ENCODE results near the gene PPP3CB.

Gene PPP3CB

DNA sequence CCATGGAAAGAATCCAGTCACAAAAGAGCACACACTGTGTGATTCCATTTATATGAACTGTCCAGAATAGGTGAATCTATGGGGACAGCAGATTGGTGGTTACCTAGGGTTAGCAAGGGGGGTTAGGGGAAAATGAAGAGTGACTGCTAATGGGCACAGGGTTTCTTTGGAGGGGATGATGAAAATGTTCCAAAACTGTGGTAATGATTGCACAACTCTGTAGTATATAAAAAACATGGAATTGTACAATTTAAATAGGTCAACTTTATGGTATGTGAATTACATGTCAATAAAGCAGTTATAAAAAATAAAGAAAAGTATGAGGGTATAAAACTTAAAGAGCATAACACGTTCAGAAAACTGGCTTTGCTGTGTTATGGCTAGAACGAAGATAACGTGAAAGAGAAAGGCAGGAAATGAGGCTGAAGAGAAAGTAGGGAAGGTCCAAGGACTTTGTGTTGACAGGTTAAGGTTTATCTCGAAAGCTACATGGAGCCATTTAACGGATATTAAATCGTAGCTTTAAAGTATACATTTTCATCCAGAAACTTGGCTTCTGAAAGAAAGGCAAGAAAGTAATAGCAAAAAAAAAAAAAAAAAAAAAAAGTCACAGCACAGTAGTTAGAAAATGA is 36.0 kb downstream of the PPP3CB start:
- no peak overlapping the region for H3K27ac Mint-ChIP-seq
- no peak for DNase-seq
- peaks cover 53% of the 10 kb centered on the region for H3K36me3 Mint-ChIP-seq (ENCODE audit: low read depth)
- no peak overlapping the region for H3K4me3 Mint-ChIP-seq
- H3K27me3 Mint-ChIP-seq: no peaks in the 10 kb centered on the region
- H3K9me3 Mint-ChIP-seq: no peaks in the 10 kb centered on the region
- H3K4me1 Mint-ChIP-seq (ENCODE audit: low read depth): no peaks in the 10 kb centered on the region

DNA sequence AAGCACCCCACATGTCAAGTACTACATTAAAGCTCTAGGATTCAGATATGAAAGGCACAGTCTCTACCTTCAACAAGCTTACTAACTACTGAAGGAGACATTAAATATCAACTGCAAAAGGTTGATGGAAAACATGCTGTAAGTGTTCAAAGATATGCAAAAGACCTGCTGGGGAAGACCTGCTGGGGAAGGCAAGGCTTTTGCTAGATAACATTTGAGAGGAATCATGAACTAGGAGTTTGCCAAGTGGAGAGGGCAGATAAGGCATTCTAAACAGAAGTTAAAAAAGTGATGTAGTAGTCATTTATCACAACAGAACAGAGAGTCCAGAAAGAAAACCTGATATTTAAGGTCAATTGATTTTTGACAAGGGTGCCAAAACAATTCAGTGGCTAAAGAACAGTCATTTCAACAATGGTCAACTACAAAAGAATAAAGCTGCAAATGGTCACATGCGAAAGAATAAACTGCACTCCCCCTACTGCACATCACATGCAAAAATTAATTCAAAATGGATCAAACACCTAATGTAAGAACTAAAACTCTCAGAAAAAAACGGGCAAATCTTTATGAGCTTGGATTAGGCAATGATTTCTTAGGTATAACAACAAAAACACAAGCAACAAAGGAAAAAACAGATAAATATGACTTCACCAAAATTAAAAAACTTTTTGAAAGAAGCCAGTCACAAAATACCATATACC is 39.5 kb downstream of the PPP3CB start:
- Mint-ChIP-seq H3K27ac (no peak overlapping the region), H3K27me3 (no peaks in the 10 kb centered on the region), H3K9me3 (no peaks in the 10 kb centered on the region), H3K4me1 (ENCODE audit: low read depth) (no peaks in the 10 kb centered on the region), H3K4me3 (no peak overlapping the region), H3K36me3 (ENCODE audit: low read depth) (peaks cover 53% of the 10 kb centered on the region)
- no peak for DNase-seq

DNA sequence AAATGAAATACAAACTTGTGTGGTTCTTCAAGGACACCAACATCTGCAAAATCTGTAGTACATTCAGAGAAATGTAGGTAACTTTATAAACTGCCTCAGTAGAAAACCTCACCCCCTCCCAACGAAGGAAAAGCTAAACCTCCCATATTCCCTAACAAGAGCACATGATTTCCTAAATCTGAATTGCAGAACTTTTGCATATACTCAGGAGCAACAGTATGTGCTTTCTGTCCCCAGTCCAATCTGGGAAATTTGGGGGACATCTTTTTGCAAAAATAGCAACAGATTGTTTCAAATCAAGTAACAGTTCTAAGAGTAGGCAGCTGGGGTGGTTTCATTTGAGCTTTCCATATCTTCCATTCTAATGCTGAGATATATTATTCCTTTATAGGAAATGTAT is 46.7 kb downstream of the PPP3CB start:
- Mint-ChIP-seq H3K27me3 (no peaks in the 10 kb centered on the region), H3K27ac (no peak overlapping the region)

DNA sequence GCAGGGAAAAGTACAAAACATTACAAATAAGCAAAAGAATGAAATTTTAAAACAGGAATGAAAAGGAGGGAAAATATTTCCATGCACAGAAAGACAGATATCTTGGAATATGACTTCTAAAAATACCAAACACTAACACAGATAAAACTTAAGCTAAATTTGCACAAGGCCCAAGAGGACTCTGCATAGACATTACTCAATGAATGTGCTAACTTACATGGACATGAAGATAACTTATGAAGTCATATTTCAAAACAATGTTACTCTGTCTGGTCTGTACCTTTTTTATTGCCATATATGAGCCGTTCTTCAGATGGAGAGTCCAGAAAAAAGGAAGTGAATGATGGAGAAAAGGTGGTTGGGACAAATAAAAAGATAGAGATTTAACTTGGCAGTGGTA is 47.4 kb downstream of the PPP3CB start:
- H3K27me3 Mint-ChIP-seq: no peaks in the 10 kb centered on the region
- no peak overlapping the region for H3K4me3 Mint-ChIP-seq
- H3K9me3 Mint-ChIP-seq: no peaks in the 10 kb centered on the region
- peaks cover 52% of the 10 kb centered on the region for H3K36me3 Mint-ChIP-seq (ENCODE audit: low read depth)
- DNase-seq: no peak
- no peaks in the 10 kb centered on the region for H3K4me1 Mint-ChIP-seq (ENCODE audit: low read depth)
- H3K27ac Mint-ChIP-seq: no peak overlapping the region

More for the DNA sequence above, 46.7 kb downstream of the PPP3CB start:
- Mint-ChIP-seq H3K4me3 (no peak overlapping the region), H3K4me1 (ENCODE audit: low read depth) (no peaks in the 10 kb centered on the region), H3K9me3 (no peaks in the 10 kb centered on the region), H3K36me3 (ENCODE audit: low read depth) (peaks cover 52% of the 10 kb centered on the region)
- DNase-seq: no peak

DNA sequence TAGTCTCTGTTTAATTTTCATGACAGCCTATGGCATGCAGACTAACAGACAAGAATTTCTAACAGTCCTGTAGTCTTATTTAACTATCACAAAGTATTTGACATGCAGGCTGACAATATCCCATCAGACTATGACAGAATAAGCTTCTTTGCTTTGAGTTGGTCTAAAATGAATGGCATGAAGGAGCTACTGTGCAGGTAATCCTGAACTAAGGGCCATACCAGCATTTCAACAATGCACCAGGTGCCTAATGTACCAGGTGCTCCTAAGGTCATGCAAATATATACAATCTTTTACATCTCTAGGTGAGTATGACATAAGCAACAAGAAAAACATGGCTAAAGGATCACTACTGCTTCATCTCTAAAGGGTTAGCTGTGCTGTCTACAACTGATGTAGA is 48.9 kb downstream of the PPP3CB start:
- Mint-ChIP-seq H3K4me1 (ENCODE audit: low read depth) (no peaks in the 10 kb centered on the region), H3K9me3 (no peaks in the 10 kb centered on the region), H3K27ac (no peak overlapping the region), H3K27me3 (no peaks in the 10 kb centered on the region), H3K4me3 (no peak overlapping the region), H3K36me3 (ENCODE audit: low read depth) (peaks cover 46% of the 10 kb centered on the region)
- DNase-seq: no peak

DNA sequence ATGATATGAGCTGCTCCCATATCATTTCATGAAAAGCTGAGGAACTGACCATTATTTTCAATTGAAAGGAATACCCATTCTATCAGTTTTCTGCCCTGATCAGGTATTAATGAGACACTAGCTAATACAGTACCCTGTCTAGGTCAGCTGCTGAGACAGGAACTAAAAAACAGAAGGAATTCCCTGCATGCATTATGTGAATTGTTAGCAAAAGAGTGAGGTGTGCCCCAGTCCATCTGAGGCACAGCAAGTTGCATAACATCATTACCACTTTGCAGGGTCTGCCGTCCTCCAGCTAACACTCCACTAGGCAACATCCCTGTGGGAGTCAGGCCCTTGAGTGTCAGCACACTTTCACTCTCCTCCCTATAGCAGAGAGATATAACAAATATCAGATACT is 51.4 kb downstream of the PPP3CB start:
- Mint-ChIP-seq H3K36me3 (ENCODE audit: low read depth) (peaks cover 59% of the 10 kb centered on the region), H3K27me3 (no peaks in the 10 kb centered on the region), H3K4me3 (no peak overlapping the region), H3K4me1 (ENCODE audit: low read depth) (peaks cover 7% of the 10 kb centered on the region), H3K27ac (no peak overlapping the region), H3K9me3 (no peaks in the 10 kb centered on the region)
- DNase-seq: no peak

DNA sequence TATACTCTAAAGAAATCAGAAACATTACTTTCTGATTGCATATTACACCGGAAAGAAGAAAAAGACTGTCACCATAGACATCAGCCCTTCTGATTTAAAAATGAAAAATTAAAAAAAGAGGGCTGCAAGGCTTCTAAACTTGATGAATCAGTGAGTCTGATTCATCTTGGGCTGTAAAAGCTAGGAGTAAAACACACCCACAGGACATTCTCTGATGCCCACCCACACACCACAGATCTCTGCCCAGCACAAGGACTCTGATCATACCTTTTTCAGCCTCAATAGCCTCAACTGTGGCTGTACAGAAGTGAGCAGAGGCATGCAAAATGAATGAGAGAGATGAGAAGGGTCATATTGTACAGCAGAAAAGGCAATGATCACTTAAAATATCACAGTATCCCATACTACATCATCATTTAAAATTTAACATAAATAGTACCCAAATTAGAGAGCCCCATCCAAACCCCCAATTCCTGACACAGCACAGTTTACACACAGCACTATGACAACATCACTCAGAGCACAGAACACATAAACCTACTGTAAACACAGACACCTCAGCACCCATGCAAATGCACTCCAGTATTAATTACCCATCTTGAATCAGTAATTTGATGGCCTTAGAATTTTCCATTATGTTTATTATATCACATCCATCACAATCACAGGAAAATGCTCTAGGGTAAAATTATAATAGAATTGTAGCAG is 56.1 kb downstream of the PPP3CB start:
- no peak for DNase-seq
- H3K36me3 Mint-ChIP-seq (ENCODE audit: low read depth): peaks cover 62% of the 10 kb centered on the region
- no peaks in the 10 kb centered on the region for H3K9me3 Mint-ChIP-seq
- no peaks in the 10 kb centered on the region for H3K27me3 Mint-ChIP-seq
- H3K4me1 Mint-ChIP-seq (ENCODE audit: low read depth): peaks cover 15% of the 10 kb centered on the region
- no peak overlapping the region for H3K4me3 Mint-ChIP-seq
- H3K27ac Mint-ChIP-seq: peak overlapping the region; percentile 78

DNA sequence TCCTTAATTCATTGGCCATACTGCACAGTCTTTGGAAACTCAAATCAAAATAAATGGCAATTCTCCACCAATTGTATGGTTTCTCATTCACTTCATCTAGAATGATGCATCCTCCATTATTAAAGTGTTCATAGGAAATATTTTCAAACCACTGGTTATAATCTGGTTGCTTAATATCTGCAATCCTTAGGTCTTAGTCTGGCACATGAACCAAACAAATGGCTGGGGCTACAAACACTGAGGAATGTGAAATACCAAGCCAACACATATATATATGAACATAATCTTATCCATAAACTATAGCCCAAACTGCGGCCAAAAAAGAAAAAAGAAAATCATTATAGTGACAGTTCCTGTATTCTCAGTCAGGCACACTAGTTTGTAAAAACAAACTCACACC is 56.8 kb downstream of the PPP3CB start:
- Mint-ChIP-seq H3K4me1 (ENCODE audit: low read depth) (peaks cover 18% of the 10 kb centered on the region), H3K27me3 (no peaks in the 10 kb centered on the region)

DNA sequence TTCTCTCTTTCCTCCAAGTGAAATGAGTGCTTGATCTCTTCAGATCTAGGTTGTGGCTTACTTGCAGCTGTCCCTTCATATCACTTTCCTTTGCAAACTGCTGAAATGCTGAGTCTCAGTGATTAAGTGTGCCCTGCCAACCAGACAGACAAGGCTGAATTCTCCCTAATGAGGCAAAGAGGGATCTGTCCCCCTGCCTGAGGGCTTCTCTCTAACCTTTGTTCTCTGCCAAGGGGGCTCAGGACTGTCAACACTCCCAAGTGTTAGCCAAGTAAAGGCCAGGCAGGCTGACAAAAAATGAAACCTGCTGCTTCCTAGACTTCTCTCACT is 62.3 kb downstream of the PPP3CB start, which contains the start of gene MSS51:
TSS of gene MSS51 (minus strand) at position 24 of the 330 bp plus-strand sequence. CDS start 5,277 bp downstream, outside the sequence.
- peaks cover 39% of the 10 kb centered on the region for H3K36me3 Mint-ChIP-seq (ENCODE audit: low read depth)
- H3K27me3 Mint-ChIP-seq: no peaks in the 10 kb centered on the region
- DNase-seq: no peak
- no peaks in the 10 kb centered on the region for H3K9me3 Mint-ChIP-seq
- peaks cover 19% of the 10 kb centered on the region for H3K4me1 Mint-ChIP-seq (ENCODE audit: low read depth)
- no peak within 1 kb of the TSS for H3K4me3 Mint-ChIP-seq
- peak within 1 kb of the TSS; percentile 26 for H3K27ac Mint-ChIP-seq

More for the DNA sequence above, 56.8 kb downstream of the PPP3CB start:
- H3K36me3 Mint-ChIP-seq (ENCODE audit: low read depth): peaks cover 57% of the 10 kb centered on the region
- no peak for DNase-seq
- H3K9me3 Mint-ChIP-seq: no peaks in the 10 kb centered on the region
- H3K4me3 Mint-ChIP-seq: no peak overlapping the region
- no peak overlapping the region for H3K27ac Mint-ChIP-seq

DNA sequence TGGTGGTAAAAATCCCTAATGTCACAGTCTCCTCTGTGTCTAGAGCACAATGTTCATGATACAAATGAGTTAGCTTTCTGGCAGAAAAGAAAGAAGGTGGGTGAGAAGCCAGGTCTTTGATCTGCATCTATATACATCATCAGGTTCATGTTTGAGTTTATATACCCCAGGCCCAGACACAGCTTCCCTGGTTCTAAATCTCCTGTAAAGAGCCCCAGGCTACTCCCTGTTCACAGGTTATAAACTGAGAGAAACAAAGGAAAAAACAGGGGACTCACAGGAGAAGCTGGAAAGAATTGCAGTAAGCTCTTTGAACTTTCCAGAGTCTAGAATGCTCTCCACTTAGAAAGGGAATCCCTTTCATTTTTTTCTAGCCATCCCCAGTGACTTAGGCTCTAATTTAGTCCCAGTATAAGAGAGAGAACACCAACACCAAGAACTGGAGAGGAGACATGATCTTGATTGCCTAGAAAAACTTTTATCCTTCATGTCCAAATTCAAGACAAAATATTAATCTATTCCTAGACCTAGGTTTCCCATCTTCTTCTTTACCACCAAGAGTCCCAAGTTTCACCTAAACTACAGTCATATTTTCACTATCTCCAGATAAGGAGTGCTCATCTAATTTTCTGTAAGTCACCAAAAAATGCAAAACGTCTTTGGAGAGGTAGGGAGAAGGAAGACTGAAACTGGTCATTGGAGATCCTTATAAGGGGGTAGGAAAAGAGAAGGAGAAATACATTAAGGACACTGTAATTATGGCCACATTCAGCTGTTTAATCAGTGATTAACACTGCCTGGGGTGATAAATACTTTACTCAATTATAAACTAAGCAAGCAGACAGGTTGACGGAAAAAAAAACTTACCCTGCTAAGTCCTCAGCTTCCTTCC is 62.9 kb downstream of the PPP3CB start:
- no peaks in the 10 kb centered on the region for H3K27me3 Mint-ChIP-seq
- no peaks in the 10 kb centered on the region for H3K9me3 Mint-ChIP-seq
- peaks cover 37% of the 10 kb centered on the region for H3K36me3 Mint-ChIP-seq (ENCODE audit: low read depth)
- H3K27ac Mint-ChIP-seq: no peak overlapping the region
- DNase-seq: no peak
- peaks cover 19% of the 10 kb centered on the region for H3K4me1 Mint-ChIP-seq (ENCODE audit: low read depth)
- no peak overlapping the region for H3K4me3 Mint-ChIP-seq

DNA sequence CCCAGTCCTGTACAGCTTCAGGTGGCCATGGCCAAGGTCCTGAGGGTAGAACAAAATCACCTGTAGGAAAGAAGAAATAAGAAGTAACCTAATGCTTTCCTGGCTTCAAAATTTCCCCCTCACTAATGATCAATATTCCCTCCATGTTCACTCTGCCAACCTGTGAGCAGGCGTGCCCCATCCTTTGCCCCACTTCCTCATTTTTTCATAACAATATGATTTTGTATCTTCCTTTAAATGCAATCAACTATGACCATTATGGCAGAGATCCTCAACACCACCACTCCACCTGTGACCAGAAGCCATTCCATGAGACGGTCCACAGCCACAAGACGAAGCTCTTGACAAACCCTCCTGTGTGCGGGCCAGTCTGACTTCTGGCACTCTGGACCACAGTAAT is 69.5 kb downstream of the PPP3CB start:
- H3K4me3 Mint-ChIP-seq: no peak overlapping the region
- no peaks in the 10 kb centered on the region for H3K27me3 Mint-ChIP-seq
- H3K36me3 Mint-ChIP-seq (ENCODE audit: low read depth): peaks cover 69% of the 10 kb centered on the region
- peak overlapping the region; percentile 1 for H3K27ac Mint-ChIP-seq
- H3K4me1 Mint-ChIP-seq (ENCODE audit: low read depth): peaks cover 10% of the 10 kb centered on the region
- no peak for DNase-seq
- no peaks in the 10 kb centered on the region for H3K9me3 Mint-ChIP-seq

DNA sequence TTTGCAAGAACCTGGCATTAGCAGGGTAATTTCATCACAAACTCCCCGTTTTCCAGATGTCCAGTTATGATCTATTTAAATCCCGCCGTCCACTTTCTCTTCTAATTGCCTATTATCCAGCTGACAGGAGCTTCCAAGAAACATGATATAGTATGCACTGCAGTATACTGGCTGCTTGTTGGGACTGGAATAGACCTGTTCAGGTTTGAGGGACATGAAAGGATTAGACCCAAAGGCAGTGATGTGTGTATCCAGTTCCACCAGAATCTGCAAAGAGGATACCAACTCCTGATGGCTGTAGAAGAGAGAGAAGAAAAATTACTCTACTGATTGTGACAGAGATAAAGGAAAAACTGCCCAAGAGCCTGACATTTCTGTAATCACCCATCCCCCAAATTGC is 71.3 kb downstream of the PPP3CB start:
- Mint-ChIP-seq H3K27me3 (no peaks in the 10 kb centered on the region), H3K27ac (no peak overlapping the region), H3K36me3 (ENCODE audit: low read depth) (peaks cover 68% of the 10 kb centered on the region), H3K4me1 (ENCODE audit: low read depth) (peaks cover 10% of the 10 kb centered on the region), H3K9me3 (no peaks in the 10 kb centered on the region), H3K4me3 (no peak overlapping the region)
- no peak for DNase-seq

DNA sequence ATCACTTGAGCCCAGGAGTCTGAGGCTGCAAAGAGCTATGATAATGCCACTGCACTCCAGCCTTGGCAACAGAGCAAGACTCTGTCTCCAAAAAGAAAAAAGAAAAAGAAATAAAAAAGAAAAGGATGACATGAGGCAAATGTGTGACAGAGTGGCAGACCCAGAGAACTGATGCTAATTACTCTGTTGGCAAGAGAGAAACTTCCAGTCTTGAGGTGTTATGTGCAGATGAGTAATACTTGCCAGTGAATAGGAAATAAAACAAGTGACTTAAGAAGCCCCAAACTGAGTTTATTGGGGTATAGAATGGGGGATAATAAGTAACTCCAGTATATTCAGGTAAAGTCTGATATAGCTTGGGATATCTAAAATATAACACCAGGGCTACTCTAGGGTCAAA is 72.5 kb downstream of the PPP3CB start:
- Mint-ChIP-seq H3K36me3 (ENCODE audit: low read depth) (peaks cover 68% of the 10 kb centered on the region), H3K4me1 (ENCODE audit: low read depth) (peaks cover 10% of the 10 kb centered on the region), H3K9me3 (no peaks in the 10 kb centered on the region), H3K27me3 (no peaks in the 10 kb centered on the region), H3K4me3 (no peak overlapping the region), H3K27ac (peak overlapping the region; percentile 66)
- no peak for DNase-seq

DNA sequence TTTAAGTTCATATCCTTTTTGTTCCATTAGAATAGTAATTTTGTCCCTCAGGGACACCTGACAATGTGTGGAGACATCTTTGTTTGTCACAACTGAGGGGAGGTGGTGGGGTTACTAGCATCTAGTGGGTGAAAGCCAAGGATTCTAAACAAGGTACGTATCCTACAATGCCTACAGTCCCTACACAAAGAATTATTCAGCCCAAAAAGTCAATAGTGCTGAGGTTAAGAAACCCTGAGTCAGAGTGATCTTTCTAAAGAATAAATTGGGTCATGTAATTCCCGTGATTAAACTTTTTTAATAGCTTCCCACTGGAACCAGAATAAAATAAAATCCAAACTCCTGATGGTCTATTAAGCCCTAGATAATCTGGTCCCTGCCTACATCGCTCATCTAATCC is 79.3 kb downstream of the PPP3CB start:
- no peak overlapping the region for H3K4me3 Mint-ChIP-seq
- DNase-seq: no peak
- H3K9me3 Mint-ChIP-seq: no peaks in the 10 kb centered on the region
- no peak overlapping the region for H3K27ac Mint-ChIP-seq
- peaks cover 5% of the 10 kb centered on the region for H3K27me3 Mint-ChIP-seq
- peaks cover 26% of the 10 kb centered on the region for H3K36me3 Mint-ChIP-seq (ENCODE audit: low read depth)
- H3K4me1 Mint-ChIP-seq (ENCODE audit: low read depth): peaks cover 29% of the 10 kb centered on the region

Data from activated T-cell treated with anti-CD3 and anti-CD28 coated beads, Interleukin-2, amount 50 U/mL, for 24 hours (primary cell).